B cell (primary cell): ENCODE data around the gene GAP43. TPM values are rescaled to one million over a fixed set of nuclear protein-coding genes. Genes with fewer than 3 reads are reported as not detected.

ENCODE experiments used
- ATAC-seq: fragments of 200-7000 bp; cut with Tn5 transposase; one replicate; pipeline ENCODE4 v1.10.0; 2021; ENCODE audit warnings: low read depth, mild to moderate bottlenecking, moderate number of reproducible peaks, moderate library complexity
- CTCF ChIA-PET: fragments of 350-600 bp; sonication (Branson Sonifier 250); formaldehyde crosslinking; loops from one replicate; lab custom pipeline; 2021; ENCODE audit warnings: antibody characterized with exemption, inconsistent platforms; lab: Charles Lee
- POLR2A ChIA-PET: fragments of 350-600 bp; sonication (Branson Sonifier 250); formaldehyde crosslinking; loops from one replicate; lab custom pipeline; 2021; ENCODE audit warnings: antibody characterized with exemption; lab: Charles Lee
- DNase-seq: peaks from one replicate; pipeline ENCODE4 v3.0.0; 2013
- H2AFZ ChIP-seq: 2 replicates; pipeline ENCODE4 v1.6.1; 2012; ENCODE audit warnings: mild to moderate bottlenecking, low read depth, low read length; ENCODE audit not compliant: insufficient read depth, poor library complexity, severe bottlenecking
- H3K27ac ChIP-seq, 2 donors: 1 replicate in 1 of 2; 2 replicates in 1 of 2; pipeline ENCODE4 v1.5.1; 2012 to 2013; ENCODE audit warnings: low read length in 2 of 2, mild to moderate bottlenecking in 2 of 2, moderate library complexity in 1 of 2
- H3K27me3 ChIP-seq, 4 experiments: fragments of 200-600 bp in 1 of 4; sonication (generic) in 1 of 4; replicated peaks in 1 of 4; 1 replicate in 2 of 4; 2 replicates in 2 of 4; pipeline versions ENCODE4 v1.6.1 to v1.7.0; 2013 to 2016; ENCODE audit warnings: low read length in 3 of 4, mild to moderate bottlenecking in 2 of 4, mixed read lengths in 1 of 4, moderate library complexity in 1 of 4; ENCODE audit not compliant: insufficient read depth in 4 of 4, control insufficient read depth in 3 of 4; ENCODE audit errors: control extremely low read depth in 1 of 4
- H3K36me3 ChIP-seq, 2 experiments: replicated peaks in 1 of 2; 1 replicate in 1 of 2; 2 replicates in 1 of 2; pipeline versions ENCODE4 v1.6.1 to v1.7.1; 2013; ENCODE audit warnings: low read length in 1 of 2; ENCODE audit not compliant: insufficient read depth in 2 of 2, control insufficient read depth in 1 of 2; ENCODE audit errors: control extremely low read depth in 1 of 2, extremely low read depth in 1 of 2
- H3K4me1 ChIP-seq, 2 donors: fragments of 200-600 bp in 1 of 2; sonication (generic) in 1 of 2; 1 replicate in 1 of 2; 2 replicates in 1 of 2; pipeline versions ENCODE4 v1.5.1 to v1.6.1; 2013 to 2017; ENCODE audit warnings: low read length in 2 of 2; ENCODE audit not compliant: control insufficient read depth in 2 of 2, insufficient read depth in 2 of 2
- H3K4me2 ChIP-seq: replicated peaks from 2 replicates; pipeline ENCODE3; 2012; ENCODE audit warnings: mild to moderate bottlenecking, low read depth, low read length; ENCODE audit not compliant: poor library complexity, severe bottlenecking
- H3K4me3 ChIP-seq, 5 experiments: fragments of 200-600 bp in 1 of 5; sonication (generic) in 1 of 5; 1 replicate in 3 of 5; 2 replicates in 2 of 5; pipeline versions ENCODE4 v1.5.1 to v1.7.0; 2011 to 2016; ENCODE audit warnings: low read length in 4 of 5, mild to moderate bottlenecking in 4 of 5, low read depth in 2 of 5, control low read depth in 1 of 5, moderate library complexity in 1 of 5; ENCODE audit not compliant: insufficient read depth in 1 of 5; ENCODE audit errors: control extremely low read depth in 1 of 5, extremely low read depth in 1 of 5
- H3K79me2 ChIP-seq: fragments of 200-600 bp; sonication (generic); one replicate; pipeline ENCODE4 v1.6.0; 2016; ENCODE audit warnings: low read length; ENCODE audit not compliant: control insufficient read depth, insufficient read depth
- H3K9ac ChIP-seq: fragments of 200-600 bp; sonication (generic); 2 replicates; pipeline ENCODE4 v1.6.1; 2017; ENCODE audit warnings: mild to moderate bottlenecking, low read length, moderate library complexity
- H3K9me3 ChIP-seq, 3 donors: one replicate each; pipeline versions ENCODE4 v1.6.1 to v1.7.1; 2013; ENCODE audit warnings: low read length in 2 of 3; ENCODE audit not compliant: control insufficient read depth in 2 of 3, insufficient read depth in 1 of 3; ENCODE audit errors: control extremely low read depth in 1 of 3
- H4K20me1 ChIP-seq: 2 replicates; pipeline ENCODE4 v1.6.0; 2012; ENCODE audit warnings: mild to moderate bottlenecking, low read length; ENCODE audit not compliant: insufficient read depth, control insufficient read depth, poor library complexity, severe bottlenecking
- H3K27ac Mint-ChIP-seq: one replicate; pipeline ENCODE4 v1.8.0; 2021; ENCODE audit warnings: mixed read lengths
- H3K27me3 Mint-ChIP-seq: one replicate; pipeline ENCODE4 v1.8.0; 2021; ENCODE audit warnings: mixed read lengths
- H3K4me1 Mint-ChIP-seq: one replicate; pipeline ENCODE4 v1.8.0; 2021; ENCODE audit warnings: mixed read lengths
- H3K4me3 Mint-ChIP-seq: one replicate; pipeline ENCODE4 v1.8.0; 2021; ENCODE audit warnings: mixed read lengths
- H3K9me3 Mint-ChIP-seq: one replicate; pipeline ENCODE4 v1.8.0; 2022; ENCODE audit warnings: mixed read lengths; ENCODE audit not compliant: insufficient read depth
- CTCF ChIP-seq: fragments of 200-600 bp; IDR thresholded peaks from one replicate; pipeline ENCODE4 v1.8.0; 2022; ENCODE audit warnings: antibody characterized with exemption, mild to moderate bottlenecking
- EZH2 ChIP-seq: IDR thresholded peaks from 2 replicates; pipeline ENCODE4 v1.6.1; 2012; ENCODE audit warnings: borderline replicate concordance, low read depth, mild to moderate bottlenecking, moderate library complexity, low read length; ENCODE audit not compliant: insufficient read depth, poor library complexity, severe bottlenecking
- WGBS: methylation state at CpG from one replicate; pipeline ENCODE4 v1.1.5; 2013; ENCODE audit warnings: missing lambda C conversion rate; ENCODE audit not compliant: insufficient coverage; 5-methylcytosine and 5-hydroxymethylcytosine counted together
- intact Hi-C: fragments of 100-400 bp; cut with micrococcal nuclease; formaldehyde crosslinking; loops from one replicate; pipeline ENCODE4 v1.10.0; 2022
- polyA plus RNA-seq: library from polyadenylated mRNA; depleted of rRNA; stranded (reverse); fragments of >200 nt; gene quantifications from 2 replicates; pipeline ENCODE4 v1.2.3, GENCODE V29; 2012
- total RNA-seq, 2 donors: library from RNA; stranded (reverse); fragments of 120-200 nt in 1 of 2; gene quantifications; 1 replicate in 1 of 2; 2 replicates in 1 of 2; pipeline versions ENCODE4 v1.2.3 to v1.2.4, GENCODE V29; 2013 to 2022

GAP43 gene
- total and polyA plus RNA-seq, 2 donors (not counting 1 experiment from before 2014, with no cell fraction given) = 0.04 TPM; not detected in 1

- no peak overlapping the region for H3K27ac Mint-ChIP-seq
- Histone ChIP-seq H3K9ac (no peak overlapping the region), H2AFZ (no peak overlapping the region), H3K4me3 (no peak overlapping the region), H3K9me3 (peaks cover 0 to 3% (median 0%) of the 10 kb centered on the region in 3 donors), H3K27me3 (no peaks in the 10 kb centered on the region), H3K36me3 (no peaks in the 10 kb centered on the region), H4K20me1 (no peaks in the 10 kb centered on the region), H3K27ac (no peak overlapping the region), H3K4me1 (no peaks in the 10 kb centered on the region), H3K4me2 (no peak overlapping the region), H3K79me2 (no peaks in the 10 kb centered on the region)
- no peak for DNase-seq
- no CpG with 5 or more reads among the region's 1 CpG for WGBS
- no peak overlapping the region for H3K4me3 Mint-ChIP-seq
- intact Hi-C loops = no loop called here
- no peak for ATAC-seq
- ChIA-PET CTCF (no interaction called here), POLR2A (no interaction called here)
- peaks cover 9% of the 10 kb centered on the region for H3K27me3 Mint-ChIP-seq
- no peaks in the 10 kb centered on the region for H3K9me3 Mint-ChIP-seq
- H3K4me1 Mint-ChIP-seq = no peaks in the 10 kb centered on the region
- no peak for TF ChIP-seq CTCF
- TF ChIP-seq EZH2 = no peak
Observed at GRCh38 chr3:115644391-115644790, 21.1 kb downstream of the GAP43 start.

- H3K4me2 ChIP-seq = no peak overlapping the region
- no CpG with 5 or more reads among the region's 2 CpGs for WGBS
- CTCF ChIA-PET = no interaction called here
- DNase-seq (no peak), ATAC-seq (no peak)
- no peak overlapping the region for H3K4me3 ChIP-seq
- no peak for TF ChIP-seq EZH2
- TF ChIP-seq CTCF = no peak
- peaks cover 2% of the 10 kb centered on the region for H3K4me1 Mint-ChIP-seq
- intact Hi-C loops = no loop called here
- H3K4me3 Mint-ChIP-seq = no peak overlapping the region
- no peaks in the 10 kb centered on the region for H4K20me1 ChIP-seq
- no peaks in the 10 kb centered on the region for H3K79me2 ChIP-seq
- no peaks in the 10 kb centered on the region for H3K36me3 ChIP-seq
- H3K27ac Mint-ChIP-seq = no peak overlapping the region
- no peak overlapping the region for H2AFZ ChIP-seq
- no peaks in the 10 kb centered on the region for H3K27me3 ChIP-seq
- POLR2A ChIA-PET = no interaction called here
- H3K9ac ChIP-seq = no peak overlapping the region
- peaks cover 2 to 7% of the 10 kb centered on the region in 2 donors for H3K4me1 ChIP-seq
- no peaks in the 10 kb centered on the region for H3K9me3 Mint-ChIP-seq
- H3K9me3 ChIP-seq = peaks cover 0 to 3% (median 0%) of the 10 kb centered on the region in 3 donors
- H3K27me3 Mint-ChIP-seq = peaks cover 9% of the 10 kb centered on the region
- H3K27ac ChIP-seq = no peak overlapping the region
Observed at GRCh38 chr3:115646027-115646690, 22.8 kb downstream of the GAP43 start.
